AG09319 (cell line): Measurements from ENCODE around the gene LDB3.
A peak's percentile ranks its signal among the peaks of the same experiment; 100 is the strongest.

Experiments used
- DNase-seq: peaks from one replicate; pipeline ENCODE4 v3.0.0-alpha.2; 2010; ENCODE audit warnings: low read depth; ENCODE audit errors: extremely low read depth
- CTCF ChIP-seq: IDR thresholded peaks from 2 replicates; pipeline ENCODE4 v1.5.1; 2011; ENCODE audit warnings: low read depth, mild to moderate bottlenecking, inconsistent platforms, low read length, moderate library complexity

Gene LDB3

GRCh38 chr10:86682675-86683074 lies 14.4 kb downstream of the LDB3 start:
- no peak for TF ChIP-seq CTCF
- DNase-seq, result no peak

GRCh38 chr10:86684331-86685097 lies 16.2 kb downstream of the LDB3 start:
- DNase-seq, result no peak
- TF ChIP-seq CTCF, result peak; percentile 39

- no peak for DNase-seq
- no peak for TF ChIP-seq CTCF
Observed at GRCh38 chr10:86685416-86685815, 17.1 kb downstream of the LDB3 start.

- no peak for DNase-seq
- no peak for TF ChIP-seq CTCF
Observed at GRCh38 chr10:86685893-86686632, 17.8 kb downstream of the LDB3 start.

GRCh38 chr10:86686972-86687371 lies 18.7 kb downstream of the LDB3 start:
- DNase-seq, result no peak
- no peak for TF ChIP-seq CTCF

GRCh38 chr10:86687750-86688149 lies 19.4 kb downstream of the LDB3 start:
- DNase-seq, result peak; percentile 56
- TF ChIP-seq CTCF, result no peak

- peak; percentile 53 for DNase-seq
- TF ChIP-seq CTCF, result peak; percentile 78
Observed at GRCh38 chr10:86688398-86688921, 20.1 kb downstream of the LDB3 start.
